HG03457 (cell line): Measurements from ENCODE around the gene CABP2.
A peak's percentile ranks its signal among the peaks of the same experiment; 100 is the strongest.
"Not testable (repeated sequence)": the region's sequence is repeated elsewhere in the genome, so short reads cannot be mapped to it uniquely, and the experiment has no call there.

Experiments
- ATAC-seq: cut with Tn5 transposase; IDR thresholded peaks from one replicate; pipeline ENCODE4 v1.9.1; 2021; ENCODE audit warnings: moderate number of reproducible peaks; ENCODE audit not compliant: unreplicated experiment

CABP2 gene

DNA sequence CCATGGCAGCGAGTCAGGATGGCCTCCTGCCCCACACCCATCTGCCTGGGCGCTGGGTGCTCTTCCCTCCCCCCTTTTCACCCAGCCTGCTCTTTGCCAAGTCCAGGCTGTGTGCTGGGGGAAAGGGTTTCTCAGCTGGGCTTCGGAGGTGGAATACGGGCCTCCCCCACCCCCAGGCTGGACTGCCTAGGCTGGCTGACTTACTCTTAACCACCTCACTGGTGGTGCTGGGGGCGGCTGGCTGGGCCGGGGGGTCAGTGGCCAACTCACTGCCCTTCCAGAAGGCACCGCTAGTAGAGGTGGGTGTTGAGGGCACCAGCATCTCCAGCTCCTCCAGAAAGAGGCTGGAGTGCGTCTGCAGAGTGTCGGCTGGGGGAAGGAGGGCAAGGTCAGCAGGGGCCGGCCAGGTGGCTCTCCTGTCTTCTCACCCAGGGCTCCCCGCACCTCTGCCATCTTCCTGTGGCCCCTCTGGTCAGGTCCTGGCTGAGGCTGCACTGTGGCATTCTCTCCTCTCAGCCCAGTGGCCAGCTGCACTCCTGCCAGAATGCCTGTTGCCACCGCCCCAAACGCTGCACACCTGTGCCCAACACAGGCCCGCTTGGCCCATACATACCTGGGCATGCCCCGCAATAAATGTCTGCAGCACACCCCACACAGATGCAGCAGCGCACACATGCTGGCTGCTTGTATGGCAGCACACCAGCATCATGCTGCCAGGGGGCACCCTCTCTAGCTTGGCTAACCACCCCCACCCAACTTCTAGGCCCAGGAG lies 27.8 kb downstream of the CABP2 start:
- no peak for ATAC-seq

DNA sequence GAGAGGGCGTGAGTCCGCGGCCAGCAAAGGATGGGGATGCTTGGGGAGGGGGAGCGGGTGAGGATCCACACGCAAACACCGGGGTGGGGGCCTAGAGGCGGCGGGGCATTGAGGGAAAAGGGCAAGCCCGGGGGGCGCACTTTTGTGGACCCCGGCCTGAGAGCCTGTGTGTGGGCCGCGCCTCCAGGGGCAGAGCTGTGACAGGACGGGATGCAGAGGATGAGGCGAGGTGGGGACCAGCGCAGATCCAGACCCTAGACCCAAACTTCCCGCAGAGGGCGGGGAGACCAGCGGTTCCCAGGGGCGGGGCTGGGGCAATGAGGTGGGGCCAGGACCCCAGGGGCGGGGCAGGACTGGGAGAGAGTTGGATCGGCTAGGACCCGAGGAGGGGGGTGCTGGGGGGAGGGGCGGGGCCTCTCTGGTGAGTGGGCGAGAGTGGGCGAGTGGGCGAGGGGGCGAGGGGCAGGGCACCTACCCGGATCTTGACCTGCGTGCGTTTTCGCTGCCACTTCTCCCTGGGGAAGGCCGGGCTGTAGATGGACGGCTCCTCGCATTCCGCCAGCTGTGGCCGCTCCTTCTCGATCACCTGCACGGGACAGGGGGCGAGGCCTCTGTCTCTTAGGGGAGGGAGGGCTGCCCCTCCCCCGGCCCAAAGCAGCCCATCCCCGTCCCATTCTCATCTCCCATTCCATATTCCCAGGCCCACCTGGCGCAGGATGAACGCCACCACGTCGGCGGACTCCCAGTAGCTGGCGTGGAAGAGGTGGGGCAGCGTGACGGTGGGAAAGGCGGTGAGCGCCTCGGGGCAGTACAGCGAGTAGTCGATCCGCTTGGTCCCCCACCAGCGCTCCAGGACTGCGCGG lies 28.6 kb downstream of the CABP2 start:
- ATAC-seq = no peak

DNA sequence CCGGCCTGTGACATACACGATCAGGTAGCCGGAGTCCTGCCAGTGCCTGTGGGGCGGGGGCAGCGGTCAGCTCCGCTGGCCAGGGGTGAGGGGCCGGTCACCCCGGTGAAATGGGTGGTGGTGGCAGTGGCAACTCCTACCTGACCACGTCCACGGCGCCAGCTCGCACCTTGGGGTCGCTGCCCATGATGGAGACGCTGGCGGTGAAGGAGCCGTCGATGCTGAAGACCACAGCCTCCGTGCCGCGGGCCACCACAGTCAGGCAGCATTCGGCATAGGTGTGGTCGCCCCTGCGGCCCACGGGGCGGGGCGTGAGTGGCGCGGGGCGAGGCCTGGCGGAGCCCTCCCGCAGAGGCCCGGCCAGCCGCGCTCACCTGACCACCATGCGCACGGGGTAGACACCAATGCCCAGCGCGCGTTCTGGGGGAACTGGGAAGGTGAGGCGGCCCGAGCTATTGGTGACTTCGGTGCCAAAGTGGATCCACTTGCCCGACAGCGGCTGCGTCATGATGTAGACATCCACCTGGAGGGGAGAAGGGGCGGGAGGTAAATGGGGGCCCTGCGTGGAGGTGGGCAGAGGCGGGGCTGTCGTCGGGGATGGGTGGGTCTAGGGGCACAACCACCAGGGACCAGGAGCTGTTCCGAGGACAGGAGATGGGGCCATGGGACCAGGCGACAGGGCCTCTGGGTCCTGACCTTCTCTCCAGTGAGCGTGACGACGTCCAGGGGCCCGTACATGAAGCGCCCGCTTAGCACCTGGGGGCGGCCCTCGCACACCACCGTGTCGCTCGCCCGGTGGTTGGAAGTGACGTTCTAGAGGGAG lies 29.5 kb downstream of the CABP2 start:
- ATAC-seq = no peak

DNA sequence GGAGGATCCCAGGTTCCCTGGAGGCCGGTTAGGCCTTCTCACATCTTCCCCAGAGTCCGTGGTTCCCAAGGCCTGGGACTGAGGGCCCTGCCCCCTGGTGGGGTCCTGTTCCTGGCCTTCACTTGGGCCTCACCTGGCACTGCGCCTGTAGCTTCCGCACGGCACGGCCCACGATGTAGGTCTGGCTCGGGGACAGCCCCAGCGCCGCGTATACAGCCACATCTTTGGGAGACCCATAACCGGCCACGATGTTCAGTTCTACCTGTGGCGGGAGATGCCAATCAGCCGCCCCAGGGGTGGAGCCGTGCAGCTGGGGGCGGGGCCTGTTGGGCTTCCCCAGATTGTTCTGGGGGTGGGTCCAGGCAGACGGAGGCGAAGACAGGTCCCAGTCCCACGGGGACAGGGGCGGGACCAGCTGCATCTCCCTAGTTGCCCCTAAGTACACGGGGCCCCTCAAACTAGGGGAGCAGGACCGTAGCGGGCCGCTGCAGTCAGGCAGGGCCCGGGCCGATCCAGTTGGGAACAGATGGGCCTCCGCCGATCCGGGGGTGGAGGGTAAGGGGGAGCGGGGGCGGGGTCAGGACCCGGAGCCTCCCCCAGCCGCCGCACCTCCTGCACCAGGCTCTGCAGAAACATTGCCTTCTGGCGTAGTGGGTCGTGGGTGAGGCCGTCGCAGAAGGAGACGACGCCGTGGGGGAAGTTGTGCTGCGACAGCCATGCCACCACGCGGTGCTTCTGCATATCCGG lies 30.3 kb downstream of the CABP2 start:
- ATAC-seq = no peak

DNA sequence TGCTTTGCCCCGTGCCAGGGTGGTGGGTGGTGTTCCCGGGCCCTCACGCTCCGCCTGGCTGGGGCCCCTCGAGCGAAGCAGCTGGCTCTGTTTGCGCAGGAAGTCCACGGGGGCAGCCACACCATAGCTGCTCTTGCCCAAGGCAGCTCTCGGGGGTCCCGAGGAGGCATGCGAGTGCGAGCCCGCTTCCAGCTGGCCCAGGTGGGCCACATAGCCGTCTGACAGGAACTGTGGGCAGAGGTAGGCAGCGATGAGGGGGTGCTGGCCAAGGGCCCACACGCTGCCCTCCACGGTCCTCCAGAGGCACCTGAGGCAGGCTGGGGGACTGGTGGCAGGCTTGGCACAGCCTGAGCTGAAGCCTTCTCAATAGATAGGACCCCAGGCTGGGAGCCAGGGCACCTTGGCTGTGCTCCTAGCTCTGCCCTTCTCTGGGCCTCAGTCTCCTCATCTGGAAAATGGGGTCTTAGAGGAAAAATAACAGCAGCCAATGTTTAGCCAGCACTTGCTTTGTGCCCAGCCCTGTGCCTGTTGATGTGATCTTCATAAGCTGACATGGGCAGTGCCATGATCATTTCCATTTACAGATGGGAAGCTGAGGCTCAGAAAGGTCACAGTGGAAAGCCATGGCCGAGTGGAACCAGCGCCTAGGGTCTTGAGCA lies 31.0 kb downstream of the CABP2 start:
- no peak for ATAC-seq

DNA sequence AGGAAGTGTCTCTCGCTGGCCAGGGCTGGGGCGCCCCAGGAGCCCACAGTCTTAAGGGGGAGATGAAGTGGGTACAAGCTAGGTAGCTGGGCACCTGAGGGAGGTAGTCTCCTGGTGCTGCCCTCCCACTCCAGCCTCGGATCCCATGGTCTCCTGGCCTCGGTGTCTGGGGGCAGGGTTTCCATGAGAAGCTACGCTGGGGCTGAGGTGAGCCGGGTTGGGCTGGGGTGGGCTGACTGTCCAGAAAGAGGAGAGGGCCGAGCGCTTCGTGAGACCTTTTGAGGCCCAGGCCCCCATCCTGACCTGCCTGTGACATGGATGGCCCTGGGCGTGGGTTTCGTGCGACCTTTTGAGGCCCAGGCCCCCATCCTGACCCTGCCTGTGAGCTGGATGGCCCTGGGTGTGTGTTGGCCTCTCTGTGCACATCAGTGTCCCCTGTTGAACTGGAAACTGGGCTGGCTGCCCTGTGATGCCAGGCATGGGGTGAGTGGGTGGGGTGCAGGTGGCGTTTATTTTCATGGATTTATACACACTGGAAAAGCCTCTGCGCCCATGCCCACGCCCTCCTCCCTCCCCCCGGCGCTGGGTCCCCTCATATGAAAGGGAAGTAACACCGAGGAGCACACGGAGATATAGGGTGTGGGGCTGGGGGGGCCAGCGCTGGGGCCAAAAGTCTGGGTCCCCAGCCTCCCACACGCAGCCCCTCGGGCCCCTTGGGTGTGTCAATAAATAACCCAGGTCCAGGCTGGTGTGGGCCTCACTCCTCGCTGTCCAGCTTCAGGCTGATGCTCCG lies 31.8 kb downstream of the CABP2 start:
- no peak for ATAC-seq

DNA sequence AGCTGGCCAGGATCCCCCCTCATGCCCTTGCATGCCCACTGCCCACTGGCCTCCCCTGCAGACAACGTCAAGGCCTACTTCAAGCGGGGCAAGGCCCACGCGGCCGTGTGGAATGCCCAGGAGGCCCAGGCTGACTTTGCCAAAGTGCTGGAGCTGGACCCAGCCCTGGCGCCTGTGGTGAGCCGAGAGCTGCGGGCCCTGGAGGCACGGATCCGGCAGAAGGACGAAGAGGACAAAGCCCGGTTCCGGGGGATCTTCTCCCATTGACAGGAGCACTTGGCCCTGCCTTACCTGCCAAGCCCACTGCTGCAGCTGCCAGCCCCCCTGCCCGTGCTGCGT lies 32.5 kb downstream of the CABP2 start:
- no peak for ATAC-seq

DNA sequence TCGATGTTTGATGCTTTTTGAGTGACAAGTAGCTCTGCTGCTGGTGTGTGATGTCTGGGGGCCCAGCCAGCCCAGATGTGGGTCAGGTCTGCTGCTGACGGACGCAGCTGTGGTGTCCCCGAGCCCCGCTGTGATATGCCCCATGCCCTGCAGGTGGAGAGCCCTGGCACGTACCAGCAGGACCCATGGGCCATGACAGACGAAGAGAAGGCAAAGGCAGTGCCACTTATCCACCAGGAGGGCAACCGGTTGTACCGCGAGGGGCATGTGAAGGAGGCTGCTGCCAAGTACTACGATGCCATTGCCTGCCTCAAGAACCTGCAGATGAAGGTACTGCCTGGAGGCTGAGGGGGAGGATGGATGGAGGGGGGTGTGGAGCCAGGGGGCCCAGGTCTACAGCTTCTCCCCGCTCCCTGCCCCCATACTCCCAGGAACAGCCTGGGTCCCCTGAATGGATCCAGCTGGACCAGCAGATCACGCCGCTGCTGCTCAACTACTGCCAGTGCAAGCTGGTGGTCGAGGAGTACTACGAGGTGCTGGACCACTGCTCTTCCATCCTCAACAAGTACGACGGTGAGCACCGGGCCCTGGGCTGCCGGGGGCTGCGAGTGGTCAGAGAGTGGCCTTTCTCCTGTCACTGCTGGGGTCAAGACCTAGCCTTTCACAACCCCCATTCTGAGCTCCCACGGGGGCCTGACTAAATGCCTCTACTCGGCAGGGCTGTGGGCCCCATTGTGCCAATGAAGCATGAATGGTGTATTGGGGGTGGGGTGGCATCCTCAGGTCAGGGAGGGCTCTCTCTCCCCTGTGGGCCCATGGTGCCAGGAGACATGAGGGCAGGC lies 33.1 kb downstream of the CABP2 start:
- ATAC-seq = no peak

DNA sequence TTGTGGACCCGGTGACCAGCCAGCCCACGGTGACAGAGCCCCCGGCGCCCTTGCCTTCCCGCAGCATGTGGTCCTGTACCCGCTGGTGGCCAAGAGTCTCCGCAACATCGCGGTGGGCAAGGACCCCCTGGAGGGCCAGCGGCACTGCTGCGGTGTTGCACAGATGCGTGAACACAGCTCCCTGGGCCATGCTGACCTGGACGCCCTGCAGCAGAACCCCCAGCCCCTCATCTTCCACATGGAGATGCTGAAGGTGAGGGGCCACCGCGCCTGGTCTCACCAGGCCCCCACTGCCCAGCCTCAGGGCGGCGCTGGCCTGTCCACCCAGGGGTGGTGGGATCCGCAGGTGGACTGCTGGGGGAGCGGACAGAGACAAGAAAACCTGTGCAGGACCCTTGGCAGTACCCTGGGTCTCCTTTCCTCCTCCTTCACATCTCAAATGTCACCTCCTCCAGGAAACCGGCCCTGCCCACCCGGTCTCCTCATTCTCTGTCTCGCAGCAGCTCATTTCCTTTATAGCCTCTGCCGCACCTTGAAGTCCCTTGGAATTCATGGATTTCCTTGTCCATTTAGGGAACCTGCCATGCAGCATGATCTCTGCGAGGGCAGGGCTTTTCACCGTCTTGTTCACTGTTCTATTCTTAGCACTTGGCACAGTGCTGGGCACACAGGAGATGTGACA lies 33.9 kb downstream of the CABP2 start:
- ATAC-seq = no peak

DNA sequence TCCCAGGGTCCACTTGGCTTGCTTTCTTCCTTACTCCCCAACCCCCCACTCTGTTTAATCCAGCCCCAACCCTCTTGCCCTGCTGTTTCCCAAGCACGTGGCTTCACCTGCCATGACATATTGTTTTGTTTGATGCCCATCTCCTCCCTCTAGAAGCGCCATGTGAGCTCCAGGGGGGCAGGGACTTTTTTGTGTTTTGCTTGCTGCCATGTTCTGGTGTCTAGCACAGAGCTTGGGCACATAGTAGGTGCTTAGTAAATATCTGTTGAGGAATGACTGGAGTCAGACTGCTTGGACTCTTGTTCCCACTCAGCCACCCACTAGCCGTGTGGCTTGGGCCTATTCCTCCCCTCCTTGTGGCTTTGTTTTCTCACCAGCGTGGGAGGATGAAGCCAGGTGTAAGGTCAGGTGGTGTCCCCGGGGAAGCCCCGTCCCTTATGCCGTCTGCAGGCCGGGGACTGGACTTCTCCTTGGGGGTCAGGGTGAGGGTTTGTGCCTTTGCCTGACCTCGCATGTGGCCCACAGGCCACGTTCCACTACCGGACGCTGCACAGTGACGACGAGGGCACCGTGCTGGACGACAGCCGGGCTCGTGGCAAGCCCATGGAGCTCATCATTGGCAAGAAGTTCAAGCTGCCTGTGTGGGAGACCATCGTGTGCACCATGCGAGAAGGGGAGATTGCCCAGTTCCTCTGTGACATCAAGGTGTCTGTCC lies 36.6 kb downstream of the CABP2 start:
- no peak for ATAC-seq

DNA sequence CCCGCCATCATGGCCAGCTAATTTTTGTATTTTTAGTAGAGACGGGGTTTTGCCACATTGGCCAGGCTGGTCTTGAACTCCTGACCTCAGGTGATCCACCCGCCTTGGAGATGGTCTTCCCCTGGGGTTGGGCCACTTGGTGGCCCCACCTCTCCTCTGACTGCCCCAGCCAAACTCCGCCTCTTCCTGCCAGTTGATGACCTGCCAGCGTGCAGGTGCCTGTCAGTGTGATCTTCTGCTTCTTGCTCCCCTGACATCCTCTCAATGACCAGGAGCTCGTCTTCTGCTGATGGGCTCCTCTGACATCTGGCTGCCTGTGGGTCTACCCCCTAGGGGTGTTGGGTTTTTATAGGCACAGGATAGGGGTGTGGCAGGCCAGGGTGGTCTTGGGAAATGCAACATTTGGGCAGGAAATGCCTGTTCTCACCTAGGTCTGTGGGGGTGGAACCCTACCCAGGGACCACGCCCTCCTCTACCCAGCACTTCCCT lies 37.3 kb downstream of the CABP2 start:
- not testable (repeated sequence) for ATAC-seq

DNA sequence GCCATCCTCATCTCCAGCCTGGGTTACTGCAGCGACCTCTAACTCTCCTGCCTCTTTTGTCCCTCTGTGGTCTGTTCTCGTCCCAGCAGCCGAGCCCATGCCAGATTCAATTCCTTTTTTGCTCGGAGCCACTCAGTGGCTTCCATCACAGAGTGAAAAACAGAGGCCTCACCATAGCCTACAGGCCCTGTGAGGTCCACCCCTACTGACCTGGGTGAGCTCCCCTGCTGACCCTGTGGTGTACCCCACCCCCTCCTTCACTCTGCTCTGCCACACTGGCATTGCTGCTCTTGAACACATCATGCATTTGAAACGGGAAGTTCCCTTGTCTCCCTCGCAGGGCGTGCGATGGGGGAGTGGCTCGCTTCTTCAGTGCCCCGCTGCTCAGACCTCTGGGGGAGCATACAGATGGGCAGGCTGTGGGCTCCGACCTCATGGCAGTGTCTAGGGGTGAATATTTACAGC lies 38.4 kb downstream of the CABP2 start:
- no peak for ATAC-seq

DNA sequence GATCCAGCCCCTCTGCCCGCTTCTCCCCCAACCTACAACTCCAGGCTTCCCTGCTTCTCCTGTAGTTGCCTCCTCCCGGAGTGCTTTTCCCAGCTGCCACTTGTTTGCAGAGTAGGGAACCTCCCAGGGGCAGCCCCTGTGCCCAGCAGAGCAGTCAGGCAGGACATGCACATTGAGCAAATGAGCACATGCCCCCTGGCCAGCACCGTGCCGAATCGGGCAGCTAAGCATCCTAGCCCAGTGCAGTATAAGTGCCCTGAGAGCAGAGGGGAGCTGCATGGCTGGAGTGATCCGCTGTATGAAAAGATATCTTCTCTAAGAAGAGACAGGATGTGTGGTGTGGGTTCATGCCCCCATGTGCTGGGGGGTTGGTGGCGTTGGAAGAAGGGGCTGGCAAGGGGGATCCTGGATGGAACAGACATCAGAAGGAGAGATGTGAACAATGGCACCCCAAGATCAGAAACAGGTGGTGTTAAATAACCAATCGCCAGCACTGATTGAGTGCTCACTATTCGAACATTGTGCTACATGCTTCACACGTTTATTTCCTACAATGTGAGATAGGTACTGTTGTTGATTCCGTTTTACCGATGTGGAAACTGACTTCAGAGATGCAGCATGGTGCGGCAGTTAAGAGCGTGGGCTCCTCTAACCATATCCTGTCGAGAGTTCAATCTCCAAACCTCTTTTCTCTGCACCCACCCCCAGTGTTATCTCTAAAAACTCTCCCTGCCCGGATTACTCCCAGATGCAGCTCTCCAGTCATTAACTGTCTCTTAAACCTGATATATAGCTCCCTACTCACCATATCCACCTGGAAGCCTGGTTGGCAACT lies 39.2 kb downstream of the CABP2 start:
- ATAC-seq = no peak

DNA sequence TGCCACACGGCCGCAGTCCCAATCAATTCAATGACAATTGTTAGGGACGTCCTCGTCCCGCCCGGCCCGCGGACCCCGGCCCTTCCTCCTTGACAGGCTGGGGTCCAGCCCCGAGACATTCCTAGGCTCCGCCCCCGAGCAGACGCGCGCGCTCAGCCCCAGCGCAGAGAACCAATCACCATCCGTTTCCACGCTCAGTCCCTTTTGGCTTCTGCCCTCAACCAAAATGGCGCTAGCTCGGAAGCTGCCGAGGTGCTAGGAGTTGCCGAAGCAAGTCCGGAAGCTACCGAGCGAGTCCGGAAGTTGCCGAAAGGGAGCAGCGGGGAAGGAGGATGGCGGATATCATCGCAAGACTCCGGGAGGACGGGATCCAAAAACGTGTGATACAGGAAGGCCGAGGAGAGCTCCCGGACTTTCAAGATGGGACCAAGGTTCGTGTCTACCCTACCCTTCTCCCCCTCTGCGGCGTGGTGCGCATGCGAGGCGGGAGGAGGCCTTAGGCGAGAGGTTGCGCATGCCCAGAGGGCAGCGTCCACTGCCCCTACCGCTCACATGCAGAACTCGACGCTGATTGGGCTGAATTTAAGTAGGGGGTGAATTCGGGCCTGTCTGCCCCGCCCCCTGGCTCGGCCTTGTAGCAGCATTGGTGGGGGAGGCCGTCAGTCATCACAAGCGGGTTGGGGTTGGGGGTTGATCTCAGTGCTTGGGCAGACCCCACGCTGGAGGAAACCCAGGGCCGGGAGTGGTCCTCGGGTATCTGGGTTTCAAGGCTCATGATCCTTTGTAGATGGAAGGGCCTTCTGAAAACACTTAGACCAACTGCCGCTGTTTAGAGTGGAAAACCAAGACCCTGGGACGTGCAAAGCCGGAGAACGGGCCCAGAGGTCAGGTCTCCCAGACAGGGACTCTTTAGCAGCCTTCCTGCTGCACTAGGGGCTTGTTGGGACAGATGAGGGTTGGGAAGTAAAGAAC lies 40.1 kb downstream of the CABP2 start, which contains the start of gene AIP:
TSS of gene AIP (plus strand) at position 200 of the 972 bp plus-strand sequence. CDS start at position 333, 133 bp downstream.
- ATAC-seq = peak; percentile 54

DNA sequence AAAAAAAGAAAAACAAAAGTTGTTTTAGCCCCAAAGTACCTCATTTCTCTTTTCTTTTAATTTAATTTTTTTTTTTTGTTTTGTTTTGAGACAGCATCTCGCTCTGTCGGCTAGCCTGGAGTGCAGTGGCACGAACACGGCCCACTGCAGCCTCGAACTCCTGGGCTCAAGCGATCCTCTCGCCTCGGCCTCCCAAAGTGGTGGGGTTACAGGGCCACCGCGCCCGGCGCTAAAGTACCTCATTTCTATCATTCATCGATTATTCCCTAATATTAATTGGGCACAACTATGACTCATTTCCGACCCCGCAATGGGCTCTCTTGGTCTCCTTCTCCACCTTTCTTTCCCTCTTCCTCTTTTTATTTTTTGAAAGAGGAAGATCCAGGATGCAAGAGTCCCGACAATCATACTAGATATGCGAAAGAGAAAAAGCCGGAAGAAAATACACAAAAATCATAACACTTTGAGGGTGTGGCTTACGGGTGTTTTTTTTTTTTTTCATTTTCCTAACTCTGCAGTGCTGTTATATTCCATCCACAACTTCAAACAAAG lies 40.9 kb downstream of the CABP2 start:
- ATAC-seq = no peak
